ENCODE results near the gene SLC43A3. TPM values are rescaled to one million over a fixed set of nuclear protein-coding genes. Genes with fewer than 3 reads are reported as not detected.

The SLC43A3 gene
- polyA plus RNA-seq, 3 donors from 2014 or later: 11.4 to 17.1 (median 12.4) TPM

- Mint-ChIP-seq H3K4me3 (no peak within 1 kb of the TSS), H3K27me3 (ENCODE audit: low read depth in 3 of 3) (peaks cover 4 to 5% (median 4%) of the 10 kb centered on the region in 3 donors), H3K36me3 (no peaks in the 10 kb centered on the region), H3K4me1 (no peaks in the 10 kb centered on the region), H3K27ac (no peak within 1 kb of the TSS), H3K9me3 (peaks cover 0 to 1% (median 0%) of the 10 kb centered on the region in 6 donors)
- DNase-seq: no peak
These were observed 36.4 kb downstream of the SLC43A3 start, which contains the start of gene PRG2 for GRCh38 chr11:57390535-57390934. TSS of gene PRG2 (minus strand) at chr11:57390650. CDS start at chr11:57389944, 706 bp downstream.

- Mint-ChIP-seq H3K27ac (no peak overlapping the region), H3K9me3 (peaks cover 0 to 1% (median 0%) of the 10 kb centered on the region in 6 donors), H3K4me3 (no peak overlapping the region), H3K27me3 (ENCODE audit: low read depth in 3 of 3) (peaks cover 4 to 10% (median 4%) of the 10 kb centered on the region in 3 donors), H3K36me3 (no peaks in the 10 kb centered on the region), H3K4me1 (no peaks in the 10 kb centered on the region)
- DNase-seq: no peak
These were observed 39.5 kb downstream of the SLC43A3 start for GRCh38 chr11:57387289-57388030.

GRCh38 chr11:57386178-57386940 is 40.6 kb downstream of the SLC43A3 start:
- DNase-seq: no peak
- Mint-ChIP-seq H3K36me3 (no peaks in the 10 kb centered on the region), H3K4me1 (no peaks in the 10 kb centered on the region), H3K27ac (no peak overlapping the region), H3K9me3 (peaks cover 0 to 1% (median 0%) of the 10 kb centered on the region in 6 donors), H3K27me3 (ENCODE audit: low read depth in 3 of 3) (peaks cover 4 to 12% (median 7%) of the 10 kb centered on the region in 3 donors), H3K4me3 (no peak overlapping the region)

GRCh38 chr11:57380975-57381374 is 45.9 kb downstream of the SLC43A3 start, which contains the start of gene PRG3:
TSS of gene PRG3 (minus strand) at chr11:57381150. CDS start at chr11:57380708, 442 bp downstream.
- Mint-ChIP-seq H3K4me1 (no peaks in the 10 kb centered on the region), H3K9me3 (no peaks in the 10 kb centered on the region), H3K27me3 (ENCODE audit: low read depth in 3 of 3) (peaks cover 2 to 11% (median 9%) of the 10 kb centered on the region in 3 donors), H3K4me3 (no peak within 1 kb of the TSS), H3K36me3 (no peaks in the 10 kb centered on the region), H3K27ac (no peak within 1 kb of the TSS)
- DNase-seq: no peak

GRCh38 chr11:57379732-57380131 is 47.2 kb downstream of the SLC43A3 start:
- DNase-seq: no peak
- Mint-ChIP-seq H3K4me3 (no peak overlapping the region), H3K4me1 (no peaks in the 10 kb centered on the region), H3K9me3 (no peaks in the 10 kb centered on the region), H3K36me3 (no peaks in the 10 kb centered on the region), H3K27ac (no peak overlapping the region), H3K27me3 (ENCODE audit: low read depth in 3 of 3) (peaks cover 2 to 11% (median 11%) of the 10 kb centered on the region in 3 donors)

GRCh38 chr11:57378186-57378585 is 48.7 kb downstream of the SLC43A3 start:
- Mint-ChIP-seq H3K36me3 (no peaks in the 10 kb centered on the region), H3K4me1 (no peaks in the 10 kb centered on the region), H3K27me3 (ENCODE audit: low read depth in 3 of 3) (peaks cover 2 to 11% (median 9%) of the 10 kb centered on the region in 3 donors), H3K4me3 (no peak overlapping the region), H3K9me3 (no peaks in the 10 kb centered on the region), H3K27ac (no peak overlapping the region)
- DNase-seq: no peak

GRCh38 chr11:57377107-57377506 is 49.8 kb downstream of the SLC43A3 start:
- H3K9me3 Mint-ChIP-seq: no peaks in the 10 kb centered on the region
- no peak overlapping the region for H3K4me3 Mint-ChIP-seq
- H3K27me3 Mint-ChIP-seq (ENCODE audit: low read depth in 3 of 3): peaks cover under 1 to 9% (median 2%) of the 10 kb centered on the region in 3 donors
- H3K27ac Mint-ChIP-seq: no peak overlapping the region
- H3K36me3 Mint-ChIP-seq: no peaks in the 10 kb centered on the region
- H3K4me1 Mint-ChIP-seq: no peaks in the 10 kb centered on the region
- no peak for DNase-seq

- no peak overlapping the region for H3K27ac Mint-ChIP-seq
- no peaks in the 10 kb centered on the region for H3K4me1 Mint-ChIP-seq
- DNase-seq: no peak
- no peaks in the 10 kb centered on the region for H3K9me3 Mint-ChIP-seq
- peaks cover 0 to 9% (median 2%) of the 10 kb centered on the region in 3 donors for H3K27me3 Mint-ChIP-seq (ENCODE audit: low read depth in 3 of 3)
- H3K36me3 Mint-ChIP-seq: no peaks in the 10 kb centered on the region
- H3K4me3 Mint-ChIP-seq: no peak overlapping the region
These were observed 50.5 kb downstream of the SLC43A3 start for GRCh38 chr11:57376095-57377090.

- no peak overlapping the region for H3K4me3 Mint-ChIP-seq
- no peaks in the 10 kb centered on the region for H3K4me1 Mint-ChIP-seq
- no peak for DNase-seq
- H3K36me3 Mint-ChIP-seq: no peaks in the 10 kb centered on the region
- peaks cover 0 to 5% (median 2%) of the 10 kb centered on the region in 3 donors for H3K27me3 Mint-ChIP-seq (ENCODE audit: low read depth in 3 of 3)
- H3K9me3 Mint-ChIP-seq: no peaks in the 10 kb centered on the region
- no peak overlapping the region for H3K27ac Mint-ChIP-seq
These were observed 51.4 kb downstream of the SLC43A3 start for GRCh38 chr11:57375490-57375889.

- no peaks in the 10 kb centered on the region for H3K9me3 Mint-ChIP-seq
These were observed 52.0 kb downstream of the SLC43A3 start for GRCh38 chr11:57374966-57375365.

GRCh38 chr11:57373146-57373545 is 53.8 kb downstream of the SLC43A3 start:
- H3K9me3 Mint-ChIP-seq: no peaks in the 10 kb centered on the region
- peaks cover 0 to 4% (median 4%) of the 10 kb centered on the region in 3 donors for H3K27me3 Mint-ChIP-seq (ENCODE audit: low read depth in 3 of 3)
- no peaks in the 10 kb centered on the region for H3K36me3 Mint-ChIP-seq
- no peak overlapping the region for H3K4me3 Mint-ChIP-seq
- H3K27ac Mint-ChIP-seq: no peak overlapping the region
- no peak for DNase-seq
- H3K4me1 Mint-ChIP-seq: no peaks in the 10 kb centered on the region

More at GRCh38 chr11:57374966-57375365, 52.0 kb downstream of the SLC43A3 start:
- no peak for DNase-seq
- Mint-ChIP-seq H3K27ac (no peak overlapping the region), H3K4me3 (no peak overlapping the region), H3K36me3 (no peaks in the 10 kb centered on the region), H3K4me1 (no peaks in the 10 kb centered on the region), H3K27me3 (ENCODE audit: low read depth in 3 of 3) (peaks cover 0 to 4% (median 2%) of the 10 kb centered on the region in 3 donors)

GRCh38 chr11:57370941-57371340 is 56.0 kb downstream of the SLC43A3 start:
- H3K4me3 Mint-ChIP-seq: no peak overlapping the region
- H3K36me3 Mint-ChIP-seq: no peaks in the 10 kb centered on the region
- H3K27me3 Mint-ChIP-seq (ENCODE audit: low read depth in 3 of 3): peaks cover 0 to 2% (median 2%) of the 10 kb centered on the region in 3 donors
- no peak overlapping the region for H3K27ac Mint-ChIP-seq
- H3K4me1 Mint-ChIP-seq: no peaks in the 10 kb centered on the region
- no peak for DNase-seq
- no peaks in the 10 kb centered on the region for H3K9me3 Mint-ChIP-seq

- Mint-ChIP-seq H3K27ac (no peak overlapping the region), H3K36me3 (no peaks in the 10 kb centered on the region), H3K4me3 (no peak overlapping the region), H3K4me1 (no peaks in the 10 kb centered on the region), H3K9me3 (no peaks in the 10 kb centered on the region), H3K27me3 (ENCODE audit: low read depth in 3 of 3) (peaks cover 0 to 2% (median 2%) of the 10 kb centered on the region in 3 donors)
- no peak for DNase-seq
These were observed 56.7 kb downstream of the SLC43A3 start for GRCh38 chr11:57370251-57370650.

Data from immature natural killer cell (primary cell).